Progenitor cell of endocrine pancreas (in vitro differentiated cells): ENCODE results near the gene MEIS1. TPM values are rescaled to one million over a fixed set of nuclear protein-coding genes. Genes with fewer than 3 reads are reported as not detected.

ENCODE experiments used
- DNase-seq: peaks from one replicate; pipeline ENCODE4 v3.0.0; 2021; ENCODE audit warnings: low spot score; ENCODE audit not compliant: unreplicated experiment
- H3K27ac Mint-ChIP-seq: 2 replicates; pipeline ENCODE4 v1.8.0; 2021; ENCODE audit warnings: mild to moderate bottlenecking, moderate library complexity, mixed read lengths
- H3K27me3 Mint-ChIP-seq: 2 replicates; pipeline ENCODE4 v1.8.0; 2021; ENCODE audit warnings: mixed read lengths
- H3K36me3 Mint-ChIP-seq: 2 replicates; pipeline ENCODE4 v1.8.0; 2022; ENCODE audit warnings: mixed read lengths; ENCODE audit not compliant: insufficient read depth
- H3K4me1 Mint-ChIP-seq: 2 replicates; pipeline ENCODE4 v1.8.0; 2021; ENCODE audit warnings: low read depth, mixed read lengths
- H3K4me3 Mint-ChIP-seq: 2 replicates; pipeline ENCODE4 v1.8.0; 2021; ENCODE audit warnings: low read depth, mild to moderate bottlenecking, moderate library complexity, mixed read lengths
- H3K9me3 Mint-ChIP-seq: 2 replicates; pipeline ENCODE4 v1.8.0; 2021; ENCODE audit warnings: low read depth, mixed read lengths
- total RNA-seq: library from RNA; stranded (reverse); gene quantifications from 2 replicates; pipeline ENCODE4 v1.2.1, GENCODE V29; 2021
- TF ChIP-seq, protein P1 (sequence below): fragments of 200-600 bp; sonication (generic); IDR thresholded peaks from one replicate; pipeline ENCODE4 v1.5.0; 2021; ENCODE audit warnings: antibody characterized with exemption, mild to moderate bottlenecking; ENCODE audit not compliant: unreplicated experiment

MEIS1 gene
- total RNA-seq, 1 donor from 2014 or later: 296 TPM

DNA sequence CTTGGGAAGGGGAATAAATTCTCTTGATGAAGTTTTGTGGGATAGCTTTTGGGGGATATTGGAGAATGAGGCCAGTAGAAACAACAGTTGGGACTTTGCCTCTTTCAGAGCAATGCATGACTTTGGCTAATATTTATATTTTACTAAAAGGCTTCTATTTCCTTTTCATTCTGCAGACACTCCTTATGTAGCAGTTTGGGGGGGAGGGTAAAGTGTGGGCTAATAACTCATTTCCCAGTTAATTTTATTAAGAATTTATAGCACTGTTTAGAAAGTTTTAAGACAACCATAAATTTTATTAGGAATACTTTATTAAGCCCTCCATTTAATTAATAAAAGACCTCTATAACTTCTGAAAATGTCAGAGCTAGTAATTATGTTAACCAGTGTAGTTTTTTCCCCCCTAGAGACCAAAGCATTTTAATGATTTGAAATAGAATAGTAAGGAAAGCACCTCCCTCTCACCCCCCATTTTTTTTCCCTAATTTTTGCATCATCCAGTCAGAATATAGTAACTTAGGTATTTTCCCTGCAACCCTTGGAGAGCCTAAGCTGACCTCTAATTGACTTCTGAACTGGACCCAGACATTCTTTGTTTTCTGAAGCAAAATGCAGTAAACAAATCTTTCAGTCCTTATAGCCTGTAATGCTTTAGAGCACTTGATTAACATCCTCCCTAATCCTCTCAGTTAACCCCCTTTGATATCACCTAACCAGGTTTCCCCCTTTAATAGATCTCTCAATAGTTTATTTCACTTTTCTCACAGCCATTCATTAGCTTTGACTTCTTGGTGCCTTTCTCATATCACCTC lies 5.0 kb upstream of the MEIS1 start:
- no peaks in the 10 kb centered on the region for H3K36me3 Mint-ChIP-seq
- peaks cover 50% of the 10 kb centered on the region for H3K4me1 Mint-ChIP-seq
- peak overlapping the region; percentile 81 for H3K27ac Mint-ChIP-seq
- TF ChIP-seq, protein P1, sequence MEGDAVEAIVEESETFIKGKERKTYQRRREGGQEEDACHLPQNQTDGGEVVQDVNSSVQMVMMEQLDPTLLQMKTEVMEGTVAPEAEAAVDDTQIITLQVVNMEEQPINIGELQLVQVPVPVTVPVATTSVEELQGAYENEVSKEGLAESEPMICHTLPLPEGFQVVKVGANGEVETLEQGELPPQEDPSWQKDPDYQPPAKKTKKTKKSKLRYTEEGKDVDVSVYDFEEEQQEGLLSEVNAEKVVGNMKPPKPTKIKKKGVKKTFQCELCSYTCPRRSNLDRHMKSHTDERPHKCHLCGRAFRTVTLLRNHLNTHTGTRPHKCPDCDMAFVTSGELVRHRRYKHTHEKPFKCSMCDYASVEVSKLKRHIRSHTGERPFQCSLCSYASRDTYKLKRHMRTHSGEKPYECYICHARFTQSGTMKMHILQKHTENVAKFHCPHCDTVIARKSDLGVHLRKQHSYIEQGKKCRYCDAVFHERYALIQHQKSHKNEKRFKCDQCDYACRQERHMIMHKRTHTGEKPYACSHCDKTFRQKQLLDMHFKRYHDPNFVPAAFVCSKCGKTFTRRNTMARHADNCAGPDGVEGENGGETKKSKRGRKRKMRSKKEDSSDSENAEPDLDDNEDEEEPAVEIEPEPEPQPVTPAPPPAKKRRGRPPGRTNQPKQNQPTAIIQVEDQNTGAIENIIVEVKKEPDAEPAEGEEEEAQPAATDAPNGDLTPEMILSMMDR: no peak
- peak overlapping the region; percentile 95 for H3K4me3 Mint-ChIP-seq
- H3K27me3 Mint-ChIP-seq: no peaks in the 10 kb centered on the region
- no peaks in the 10 kb centered on the region for H3K9me3 Mint-ChIP-seq
- no peak for DNase-seq

- H3K4me1 Mint-ChIP-seq: peaks cover 43% of the 10 kb centered on the region
- no peaks in the 10 kb centered on the region for H3K9me3 Mint-ChIP-seq
- TF ChIP-seq, protein P1: no peak
- H3K36me3 Mint-ChIP-seq: peaks cover 2% of the 10 kb centered on the region
- H3K4me3 Mint-ChIP-seq: peak overlapping the region; percentile 95
- peak overlapping the region; percentile 94 for H3K27ac Mint-ChIP-seq
- H3K27me3 Mint-ChIP-seq: no peaks in the 10 kb centered on the region
- no peak for DNase-seq
Observed at GRCh38 chr2:66430505-66431273, 4.2 kb upstream of the MEIS1 start.

GRCh38 chr2:66431274-66431642 lies 3.7 kb upstream of the MEIS1 start:
- H3K9me3 Mint-ChIP-seq: no peaks in the 10 kb centered on the region
- peaks cover 2% of the 10 kb centered on the region for H3K36me3 Mint-ChIP-seq
- TF ChIP-seq, protein P1: no peak
- no peaks in the 10 kb centered on the region for H3K27me3 Mint-ChIP-seq
- no peak for DNase-seq
- peak overlapping the region; percentile 94 for H3K27ac Mint-ChIP-seq
- H3K4me3 Mint-ChIP-seq: peak overlapping the region; percentile 95
- H3K4me1 Mint-ChIP-seq: peaks cover 38% of the 10 kb centered on the region

DNA sequence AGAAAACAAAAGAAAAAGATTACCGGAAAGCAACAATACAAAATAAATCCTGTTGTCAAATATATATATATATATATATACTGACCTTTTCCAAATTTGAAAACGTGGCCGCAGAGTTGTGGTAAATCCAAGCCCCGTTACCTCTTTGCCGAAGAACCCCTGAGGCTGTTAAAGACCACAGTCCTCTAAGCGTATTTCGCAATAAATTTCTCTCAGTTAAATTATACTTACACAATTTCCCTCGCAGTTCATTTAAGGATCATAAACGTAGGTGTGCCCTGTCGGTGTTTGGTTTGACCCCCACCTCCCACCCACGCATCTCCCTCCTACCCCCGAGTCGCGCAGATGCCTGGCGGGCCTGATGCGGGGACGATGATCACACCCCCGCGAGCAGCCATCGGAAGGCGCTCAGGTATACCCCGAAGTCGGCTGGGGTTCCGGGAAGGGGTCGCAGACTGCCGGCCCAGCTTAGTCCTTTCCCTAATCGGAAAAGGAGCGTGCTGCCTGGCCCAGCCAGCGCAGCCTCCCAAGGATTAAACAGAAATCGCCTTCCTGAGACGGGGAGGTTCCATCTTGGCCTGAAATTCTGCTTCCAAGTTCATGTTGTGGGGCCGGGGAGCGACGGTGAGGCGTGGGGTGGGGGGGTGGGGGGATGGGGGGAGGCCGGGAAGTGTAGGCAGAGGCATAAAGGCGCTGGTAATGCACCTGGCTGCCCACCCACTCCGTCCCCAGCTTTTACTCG lies 2.9 kb upstream of the MEIS1 start:
- Mint-ChIP-seq H3K27me3 (no peaks in the 10 kb centered on the region), H3K4me1 (peaks cover 35% of the 10 kb centered on the region), H3K36me3 (peaks cover 5% of the 10 kb centered on the region), H3K4me3 (peak overlapping the region; percentile 95), H3K9me3 (no peaks in the 10 kb centered on the region), H3K27ac (peak overlapping the region; percentile 100)
- DNase-seq: no peak
- TF ChIP-seq, protein P1: no peak
